HTR-8/SVneo (cell line): ENCODE measurements around the gene MIA2.
"Not testable (repeated sequence)": the region's sequence is repeated elsewhere in the genome, so short reads cannot be mapped to it uniquely, and the experiment has no call there.

Experiments used
- DNase-seq: peaks from one replicate; pipeline ENCODE4 v3.0.0; 2011; ENCODE audit warnings: low spot score, mixed read lengths; ENCODE audit not compliant: insufficient read length
- FAIRE-seq: peaks from 2 replicates; lab custom pipeline; 2011; peaks lifted over from hg19 to GRCh38; lab: Jason Lieb, UNC

The MIA2 gene

GRCh38 chr14:39233680-39234326 lies at the start of gene MIA2:
Gene MIA2, plus strand, starts transcription at chr14:39233915. Its CDS starts 200 bp downstream, at chr14:39234115.
- DNase-seq: no peak
- FAIRE-seq: no peak

- no peak for DNase-seq
- no peak for FAIRE-seq
These were observed 49.0 kb upstream of the MIA2 start for GRCh38 chr14:39184628-39185255.

GRCh38 chr14:39185256-39186049 lies 48.3 kb upstream of the MIA2 start:
- DNase-seq: no peak
- no peak for FAIRE-seq

- FAIRE-seq: no peak
These were observed 46.7 kb upstream of the MIA2 start for GRCh38 chr14:39186941-39187525.

GRCh38 chr14:39203659-39204606 lies 29.8 kb upstream of the MIA2 start:
- no peak for DNase-seq
- FAIRE-seq: no peak

More at GRCh38 chr14:39186941-39187525, 46.7 kb upstream of the MIA2 start:
- DNase-seq: no peak

- DNase-seq, FAIRE-seq: not testable (repeated sequence)
These were observed 26.3 kb upstream of the MIA2 start for GRCh38 chr14:39207430-39207829.

GRCh38 chr14:39211109-39211741 lies 22.5 kb upstream of the MIA2 start:
- FAIRE-seq (no peak), DNase-seq (no peak)

- DNase-seq: no peak
- no peak for FAIRE-seq
These were observed 21.7 kb upstream of the MIA2 start for GRCh38 chr14:39212034-39212433.

- no peak for FAIRE-seq
- DNase-seq: no peak
These were observed 21.0 kb upstream of the MIA2 start for GRCh38 chr14:39212693-39213092.

GRCh38 chr14:39217214-39217879 lies 16.4 kb upstream of the MIA2 start:
- FAIRE-seq: no peak
- DNase-seq: no peak

GRCh38 chr14:39218171-39218769 lies 15.4 kb upstream of the MIA2 start:
- FAIRE-seq (no peak), DNase-seq (no peak)

GRCh38 chr14:39219075-39219499 lies 14.6 kb upstream of the MIA2 start:
- FAIRE-seq (no peak), DNase-seq (peak; percentile 44)

GRCh38 chr14:39220473-39220872 lies 13.2 kb upstream of the MIA2 start:
- DNase-seq, FAIRE-seq: not testable (repeated sequence)

- FAIRE-seq: no peak
- no peak for DNase-seq
These were observed 5.7 kb upstream of the MIA2 start for GRCh38 chr14:39228044-39228443.

- no peak for DNase-seq
- no peak for FAIRE-seq
These were observed 5.0 kb upstream of the MIA2 start for GRCh38 chr14:39228509-39229221.

GRCh38 chr14:39229222-39229543 lies 4.5 kb upstream of the MIA2 start:
- DNase-seq: no peak
- FAIRE-seq: no peak

GRCh38 chr14:39229601-39230110 lies 4.1 kb upstream of the MIA2 start:
- DNase-seq: no peak
- no peak for FAIRE-seq
